HCT116 (cell line): Measurements from ENCODE around the gene NECAB3.

ENCODE experiments used
- EZH2 ChIP-seq: fragments of 200-600 bp; sonication (generic); IDR thresholded peaks from 2 replicates; pipeline ENCODE4 v1.6.1; 2017; ENCODE audit warnings: antibody characterized with exemption, mixed run types
- FOSL1 ChIP-seq: IDR thresholded peaks from 2 replicates; pipeline ENCODE4 v1.6.1; 2012; ENCODE audit warnings: low read depth
- JUND ChIP-seq: IDR thresholded peaks from 2 replicates; pipeline ENCODE4 v1.6.1; 2012
- POLR2A ChIP-seq: IDR thresholded peaks from 2 replicates; pipeline ENCODE4 v1.7.0; 2011; ENCODE audit warnings: borderline replicate concordance; ENCODE audit not compliant: insufficient read depth, insufficient read length; ENCODE audit errors: extremely low read depth
- POLR2AphosphoS5 ChIP-seq: IDR thresholded peaks from 2 replicates; pipeline ENCODE4 v1.6.1; 2011; ENCODE audit warnings: mild to moderate bottlenecking, low read depth, low read length, moderate library complexity
- RAD21 ChIP-seq: IDR thresholded peaks from 2 replicates; pipeline ENCODE4 v1.6.1; 2012; ENCODE audit warnings: low read depth, mild to moderate bottlenecking
- SP1 ChIP-seq: IDR thresholded peaks from 2 replicates; pipeline ENCODE4 v1.6.1; 2012; ENCODE audit warnings: low read depth
- TCF7L2 ChIP-seq: IDR thresholded peaks from 2 replicates; pipeline ENCODE4 v1.7.0; 2011; ENCODE audit warnings: borderline replicate concordance, inconsistent platforms; ENCODE audit not compliant: insufficient read depth, insufficient read length; ENCODE audit errors: extremely low read depth
- YY1 ChIP-seq: IDR thresholded peaks from 2 replicates; pipeline ENCODE4 v1.6.1; 2011; ENCODE audit warnings: low read length, low read depth, moderate library complexity, mild to moderate bottlenecking; ENCODE audit not compliant: insufficient replicate concordance; ENCODE audit errors: extremely low read depth
- ZNF274 ChIP-seq: fragments of 200-500 bp; sonication (Bioruptor generic); IDR thresholded peaks from 2 replicates; pipeline ENCODE4 v1.6.1; 2014; ENCODE audit warnings: mild to moderate bottlenecking, low read depth, low read length, inconsistent platforms
- TF ChIP-seq, protein P1 (sequence below), 3 experiments: fragments of 200-600 bp in 1 of 3; sonication (generic) in 1 of 3; IDR thresholded peaks in 2 of 3; conservative IDR thresholded peaks in 1 of 3; 2 replicates each; pipeline ENCODE4 v1.5.1; 2012 to 2017; ENCODE audit warnings: low read depth in 2 of 3, low read length in 2 of 3, antibody characterized with exemption in 1 of 3, borderline replicate concordance in 1 of 3, control low read depth in 1 of 3, mild to moderate bottlenecking in 1 of 3, mixed read lengths in 1 of 3, mixed run types in 1 of 3, moderate library complexity in 1 of 3; ENCODE audit not compliant: insufficient read depth in 1 of 3
- TF ChIP-seq, protein P2 (sequence below): IDR thresholded peaks from 2 replicates; pipeline ENCODE4 v1.6.1; 2011; ENCODE audit warnings: mild to moderate bottlenecking, low read length, moderate library complexity; ENCODE audit not compliant: insufficient replicate concordance; ENCODE audit errors: extremely low read depth
- TF ChIP-seq, protein P3 (sequence below): IDR thresholded peaks from 2 replicates; pipeline ENCODE4 v1.6.1; 2012; ENCODE audit warnings: low read depth

GRCh38 chr20:33657704-33658095 lies 16.5 kb downstream of the NECAB3 start:
- TF ChIP-seq SP1 (no peak), ZNF274 (no peak), YY1 (no peak), POLR2AphosphoS5 (no peak), RAD21 (no peak), TCF7L2 (no peak), EZH2 (no peak), POLR2A (no peak), FOSL1 (no peak), JUND (no peak)
- TF ChIP-seq, protein P1, sequence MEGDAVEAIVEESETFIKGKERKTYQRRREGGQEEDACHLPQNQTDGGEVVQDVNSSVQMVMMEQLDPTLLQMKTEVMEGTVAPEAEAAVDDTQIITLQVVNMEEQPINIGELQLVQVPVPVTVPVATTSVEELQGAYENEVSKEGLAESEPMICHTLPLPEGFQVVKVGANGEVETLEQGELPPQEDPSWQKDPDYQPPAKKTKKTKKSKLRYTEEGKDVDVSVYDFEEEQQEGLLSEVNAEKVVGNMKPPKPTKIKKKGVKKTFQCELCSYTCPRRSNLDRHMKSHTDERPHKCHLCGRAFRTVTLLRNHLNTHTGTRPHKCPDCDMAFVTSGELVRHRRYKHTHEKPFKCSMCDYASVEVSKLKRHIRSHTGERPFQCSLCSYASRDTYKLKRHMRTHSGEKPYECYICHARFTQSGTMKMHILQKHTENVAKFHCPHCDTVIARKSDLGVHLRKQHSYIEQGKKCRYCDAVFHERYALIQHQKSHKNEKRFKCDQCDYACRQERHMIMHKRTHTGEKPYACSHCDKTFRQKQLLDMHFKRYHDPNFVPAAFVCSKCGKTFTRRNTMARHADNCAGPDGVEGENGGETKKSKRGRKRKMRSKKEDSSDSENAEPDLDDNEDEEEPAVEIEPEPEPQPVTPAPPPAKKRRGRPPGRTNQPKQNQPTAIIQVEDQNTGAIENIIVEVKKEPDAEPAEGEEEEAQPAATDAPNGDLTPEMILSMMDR (IDR thresholded peaks at IDR 0.05 in 2 of 3, conservative IDR thresholded peaks at IDR 0.05 in 1 of 3; ENCODE audit: borderline replicate concordance in 1 of 3, insufficient read depth in 1 of 3, low read depth in 2 of 3, low read length in 2 of 3), result no peak
- TF ChIP-seq, protein P2, sequence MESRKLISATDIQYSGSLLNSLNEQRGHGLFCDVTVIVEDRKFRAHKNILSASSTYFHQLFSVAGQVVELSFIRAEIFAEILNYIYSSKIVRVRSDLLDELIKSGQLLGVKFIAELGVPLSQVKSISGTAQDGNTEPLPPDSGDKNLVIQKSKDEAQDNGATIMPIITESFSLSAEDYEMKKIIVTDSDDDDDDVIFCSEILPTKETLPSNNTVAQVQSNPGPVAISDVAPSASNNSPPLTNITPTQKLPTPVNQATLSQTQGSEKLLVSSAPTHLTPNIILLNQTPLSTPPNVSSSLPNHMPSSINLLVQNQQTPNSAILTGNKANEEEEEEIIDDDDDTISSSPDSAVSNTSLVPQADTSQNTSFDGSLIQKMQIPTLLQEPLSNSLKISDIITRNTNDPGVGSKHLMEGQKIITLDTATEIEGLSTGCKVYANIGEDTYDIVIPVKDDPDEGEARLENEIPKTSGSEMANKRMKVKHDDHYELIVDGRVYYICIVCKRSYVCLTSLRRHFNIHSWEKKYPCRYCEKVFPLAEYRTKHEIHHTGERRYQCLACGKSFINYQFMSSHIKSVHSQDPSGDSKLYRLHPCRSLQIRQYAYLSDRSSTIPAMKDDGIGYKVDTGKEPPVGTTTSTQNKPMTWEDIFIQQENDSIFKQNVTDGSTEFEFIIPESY, result no peak
- TF ChIP-seq, protein P3, sequence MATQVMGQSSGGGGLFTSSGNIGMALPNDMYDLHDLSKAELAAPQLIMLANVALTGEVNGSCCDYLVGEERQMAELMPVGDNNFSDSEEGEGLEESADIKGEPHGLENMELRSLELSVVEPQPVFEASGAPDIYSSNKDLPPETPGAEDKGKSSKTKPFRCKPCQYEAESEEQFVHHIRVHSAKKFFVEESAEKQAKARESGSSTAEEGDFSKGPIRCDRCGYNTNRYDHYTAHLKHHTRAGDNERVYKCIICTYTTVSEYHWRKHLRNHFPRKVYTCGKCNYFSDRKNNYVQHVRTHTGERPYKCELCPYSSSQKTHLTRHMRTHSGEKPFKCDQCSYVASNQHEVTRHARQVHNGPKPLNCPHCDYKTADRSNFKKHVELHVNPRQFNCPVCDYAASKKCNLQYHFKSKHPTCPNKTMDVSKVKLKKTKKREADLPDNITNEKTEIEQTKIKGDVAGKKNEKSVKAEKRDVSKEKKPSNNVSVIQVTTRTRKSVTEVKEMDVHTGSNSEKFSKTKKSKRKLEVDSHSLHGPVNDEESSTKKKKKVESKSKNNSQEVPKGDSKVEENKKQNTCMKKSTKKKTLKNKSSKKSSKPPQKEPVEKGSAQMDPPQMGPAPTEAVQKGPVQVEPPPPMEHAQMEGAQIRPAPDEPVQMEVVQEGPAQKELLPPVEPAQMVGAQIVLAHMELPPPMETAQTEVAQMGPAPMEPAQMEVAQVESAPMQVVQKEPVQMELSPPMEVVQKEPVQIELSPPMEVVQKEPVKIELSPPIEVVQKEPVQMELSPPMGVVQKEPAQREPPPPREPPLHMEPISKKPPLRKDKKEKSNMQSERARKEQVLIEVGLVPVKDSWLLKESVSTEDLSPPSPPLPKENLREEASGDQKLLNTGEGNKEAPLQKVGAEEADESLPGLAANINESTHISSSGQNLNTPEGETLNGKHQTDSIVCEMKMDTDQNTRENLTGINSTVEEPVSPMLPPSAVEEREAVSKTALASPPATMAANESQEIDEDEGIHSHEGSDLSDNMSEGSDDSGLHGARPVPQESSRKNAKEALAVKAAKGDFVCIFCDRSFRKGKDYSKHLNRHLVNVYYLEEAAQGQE, result no peak
